VCaP (cell line): ENCODE results near the gene PBX2.

Experiments
- H3K27ac ChIP-seq: fragments of 450-650 bp; 2 replicates; pipeline ENCODE4 v1.5.1; 2017
- TF ChIP-seq, protein P1 (sequence below): fragments of 450-650 bp; conservative IDR thresholded peaks from 2 replicates; pipeline ENCODE4 v1.5.1; 2017; ENCODE audit warnings: mild to moderate bottlenecking, moderate library complexity

Gene PBX2

DNA sequence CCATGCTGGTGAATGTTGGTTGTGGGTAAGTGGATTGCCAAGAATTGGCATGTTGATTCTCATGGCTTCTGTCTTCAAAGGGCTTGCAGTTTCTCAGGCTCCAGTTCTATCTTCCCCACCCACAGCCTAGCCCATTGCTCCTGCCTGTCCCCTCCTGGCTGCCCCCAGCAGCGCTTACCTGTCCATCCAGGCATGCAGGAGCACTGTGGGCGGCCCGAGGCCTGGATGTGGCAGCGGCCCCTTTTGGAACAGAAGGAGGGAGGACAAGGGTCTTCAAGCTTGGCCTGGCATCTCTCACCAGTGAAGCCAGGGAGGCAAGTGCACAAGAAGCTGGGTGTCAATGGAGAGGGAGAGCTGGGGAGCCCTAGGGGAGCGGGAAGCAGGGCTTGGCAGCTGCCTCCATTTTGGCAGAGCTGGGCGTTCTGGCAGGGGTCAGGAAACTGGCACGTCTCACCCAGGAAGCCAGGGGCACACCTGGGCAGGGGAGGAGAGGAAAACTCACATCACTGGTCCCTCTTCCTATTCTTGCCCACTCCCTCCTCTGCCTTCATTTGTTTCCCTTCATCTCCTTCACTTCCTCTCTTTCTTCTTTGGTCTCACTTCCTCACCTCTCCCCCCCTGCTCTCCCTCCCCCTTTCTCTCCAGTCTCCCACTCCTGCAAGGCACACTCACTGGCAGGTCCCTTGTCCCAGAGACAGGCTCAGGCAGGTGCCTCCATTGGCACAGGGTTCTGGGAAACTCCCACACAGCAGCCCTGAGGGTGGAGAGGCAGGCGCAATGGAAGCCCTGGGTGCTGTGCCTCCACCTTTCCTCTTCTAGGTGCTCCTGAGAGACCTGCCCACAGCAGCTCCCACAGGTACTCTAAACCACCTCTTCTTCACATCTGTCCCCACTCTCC, 32.6 kb upstream of the PBX2 start:
- TF ChIP-seq, protein P1, sequence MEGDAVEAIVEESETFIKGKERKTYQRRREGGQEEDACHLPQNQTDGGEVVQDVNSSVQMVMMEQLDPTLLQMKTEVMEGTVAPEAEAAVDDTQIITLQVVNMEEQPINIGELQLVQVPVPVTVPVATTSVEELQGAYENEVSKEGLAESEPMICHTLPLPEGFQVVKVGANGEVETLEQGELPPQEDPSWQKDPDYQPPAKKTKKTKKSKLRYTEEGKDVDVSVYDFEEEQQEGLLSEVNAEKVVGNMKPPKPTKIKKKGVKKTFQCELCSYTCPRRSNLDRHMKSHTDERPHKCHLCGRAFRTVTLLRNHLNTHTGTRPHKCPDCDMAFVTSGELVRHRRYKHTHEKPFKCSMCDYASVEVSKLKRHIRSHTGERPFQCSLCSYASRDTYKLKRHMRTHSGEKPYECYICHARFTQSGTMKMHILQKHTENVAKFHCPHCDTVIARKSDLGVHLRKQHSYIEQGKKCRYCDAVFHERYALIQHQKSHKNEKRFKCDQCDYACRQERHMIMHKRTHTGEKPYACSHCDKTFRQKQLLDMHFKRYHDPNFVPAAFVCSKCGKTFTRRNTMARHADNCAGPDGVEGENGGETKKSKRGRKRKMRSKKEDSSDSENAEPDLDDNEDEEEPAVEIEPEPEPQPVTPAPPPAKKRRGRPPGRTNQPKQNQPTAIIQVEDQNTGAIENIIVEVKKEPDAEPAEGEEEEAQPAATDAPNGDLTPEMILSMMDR, result no peak

DNA sequence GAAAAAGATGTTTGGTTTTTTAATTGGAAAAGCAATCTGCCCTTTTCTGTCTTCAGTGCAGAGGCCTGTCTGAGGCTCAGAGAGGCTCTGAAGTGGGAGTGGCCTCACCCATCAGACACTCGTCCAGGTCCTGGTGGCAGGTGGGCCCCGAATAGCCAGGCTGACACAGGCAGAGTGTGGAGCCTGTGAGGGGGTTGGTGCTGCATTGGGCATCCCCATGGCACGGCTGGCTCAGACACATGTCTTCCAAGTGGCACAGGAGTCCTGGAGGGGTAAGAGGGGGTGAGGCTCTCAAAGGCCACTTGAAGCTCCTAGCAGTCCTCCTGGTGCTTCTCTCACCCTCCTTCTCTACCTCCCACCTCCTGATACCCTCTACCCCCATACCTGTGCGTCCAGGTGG, 30.0 kb upstream of the PBX2 start:
- TF ChIP-seq, protein P1, result no peak
- no peak overlapping the region for H3K27ac ChIP-seq

More for the DNA sequence above, 32.6 kb upstream of the PBX2 start:
- no peak overlapping the region for H3K27ac ChIP-seq

DNA sequence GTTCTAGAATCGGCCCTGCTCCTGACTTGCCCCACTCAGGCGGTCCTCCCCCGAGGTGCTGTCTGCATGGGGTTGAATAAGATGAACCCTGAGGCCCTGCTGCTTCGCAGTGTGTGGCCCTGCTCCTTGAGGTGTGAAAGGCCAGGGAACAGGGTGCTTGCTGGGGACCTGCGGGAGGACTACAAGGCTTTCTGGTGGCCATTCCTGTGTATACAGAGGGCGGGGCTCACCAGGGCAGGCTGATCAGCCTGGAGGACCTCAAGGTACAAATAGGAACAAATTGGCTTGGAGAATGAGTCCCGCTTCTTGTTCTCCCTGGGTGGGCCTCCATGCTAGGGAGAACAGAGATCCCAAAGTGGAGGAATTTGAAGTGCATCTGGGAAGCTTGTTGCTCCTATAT, 28.2 kb upstream of the PBX2 start:
- H3K27ac ChIP-seq, result no peak overlapping the region
- TF ChIP-seq, protein P1, result no peak

DNA sequence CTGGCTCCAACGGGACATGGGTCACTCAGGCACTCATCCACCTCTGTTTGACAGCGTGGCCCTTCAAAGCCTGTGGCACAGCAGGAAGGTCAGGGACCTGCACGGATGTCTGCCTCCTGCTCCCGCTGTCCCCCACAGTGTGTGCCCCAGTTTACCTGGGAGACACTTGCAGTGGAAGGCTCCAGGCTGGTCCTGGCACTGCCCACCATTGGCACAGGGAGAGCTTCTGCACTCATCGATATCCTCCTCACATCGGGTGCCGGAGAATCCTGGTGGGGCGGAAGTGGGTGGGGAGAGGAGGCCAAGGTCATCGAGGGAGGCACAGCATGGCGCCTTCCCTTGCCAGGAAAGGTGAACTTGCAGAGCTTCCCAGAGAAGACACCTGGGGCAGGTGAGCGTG, 27.0 kb upstream of the PBX2 start:
- TF ChIP-seq, protein P1, result no peak

DNA sequence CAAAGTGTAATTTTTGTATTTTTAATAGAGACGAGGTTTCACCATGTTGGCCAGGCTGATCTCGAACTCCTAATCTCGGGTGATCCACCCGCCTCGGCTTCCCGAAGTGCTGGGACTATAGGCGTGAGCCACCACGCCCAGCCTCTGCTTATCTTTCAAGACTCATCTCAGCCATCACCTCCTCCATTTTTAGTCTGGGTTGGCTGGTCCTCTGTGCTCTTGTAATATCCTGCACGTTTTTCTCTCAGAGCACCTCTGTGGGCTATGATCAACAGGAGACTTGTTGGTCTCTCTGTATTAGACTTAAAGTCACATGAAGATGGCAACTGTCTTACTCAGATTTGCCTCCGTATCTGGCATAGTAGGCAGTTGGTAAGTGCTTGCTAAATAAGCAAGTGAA, 26.3 kb upstream of the PBX2 start:
- no peak overlapping the region for H3K27ac ChIP-seq
- TF ChIP-seq, protein P1, result no peak

More for the DNA sequence above, 27.0 kb upstream of the PBX2 start:
- no peak overlapping the region for H3K27ac ChIP-seq

DNA sequence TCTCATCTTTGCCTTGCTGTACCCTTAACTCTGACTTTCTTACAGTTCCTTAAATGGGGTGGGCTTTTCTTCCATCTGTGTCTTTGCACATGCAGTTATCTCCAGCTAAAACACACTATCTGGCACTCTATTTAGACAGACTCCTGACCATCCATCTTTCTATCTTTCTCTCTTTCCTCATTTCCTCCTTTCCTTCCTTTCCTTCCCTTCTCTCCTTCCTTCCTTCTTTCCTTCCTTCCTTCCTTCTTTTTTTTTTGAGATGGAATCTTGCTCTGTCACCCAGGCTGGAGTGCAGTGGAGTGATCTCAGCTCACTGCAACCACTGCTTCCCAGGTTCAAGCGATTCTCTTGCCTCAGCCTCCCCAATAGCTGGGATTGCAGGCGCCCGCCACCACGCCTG, 25.6 kb upstream of the PBX2 start:
- TF ChIP-seq, protein P1, result no peak
- no peak overlapping the region for H3K27ac ChIP-seq

DNA sequence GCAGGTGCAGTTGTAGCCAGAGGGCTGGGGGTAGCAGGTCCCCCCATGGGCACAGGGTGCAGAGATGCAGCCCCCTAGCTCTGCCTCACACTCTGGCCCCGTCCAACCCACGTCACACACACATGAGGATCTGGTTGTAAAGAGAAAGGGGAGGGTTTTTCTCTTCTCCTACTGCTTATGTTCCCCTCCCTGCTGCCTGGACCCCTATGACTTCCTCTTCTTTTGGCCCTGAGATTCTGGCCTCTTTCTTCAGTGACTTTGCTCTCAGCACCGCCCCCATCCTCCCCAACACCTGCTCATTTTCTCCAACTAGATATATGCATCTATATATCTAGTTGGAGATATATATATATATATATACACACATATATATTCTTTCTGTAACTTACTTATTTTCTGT, 24.1 kb upstream of the PBX2 start:
- TF ChIP-seq, protein P1, result no peak

More for the DNA sequence above, 24.1 kb upstream of the PBX2 start:
- no peak overlapping the region for H3K27ac ChIP-seq
